ENCODE results near the gene RIPOR2. TPM values are rescaled to one million over a fixed set of nuclear protein-coding genes. Genes with fewer than 3 reads are reported as not detected.

Gene RIPOR2
- total and polyA plus RNA-seq, 2 of the 13 experiments (the other 11 are each of a cell fraction or from before 2014, with no cell fraction given): 0.02 to 0.05 TPM

DNA sequence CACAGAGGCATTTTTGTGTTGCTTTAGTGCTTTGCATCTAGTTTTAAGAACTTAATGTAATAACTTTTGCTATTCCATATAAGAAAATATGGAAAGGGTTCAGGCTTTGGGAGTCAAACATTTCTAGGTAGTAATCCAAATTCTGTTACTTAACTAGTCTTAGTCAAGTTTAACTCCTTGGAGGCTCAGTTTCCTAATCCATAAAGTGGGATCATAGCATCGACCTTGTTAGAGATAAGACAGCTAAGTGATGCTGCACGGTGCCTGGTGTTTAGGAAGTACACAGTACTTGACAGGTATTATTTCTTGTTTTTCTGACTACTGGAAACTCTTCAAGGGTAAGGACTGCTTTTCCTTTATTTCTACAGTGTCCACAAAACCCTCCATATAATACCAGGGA, 112.6 kb downstream of the RIPOR2 start:
- Histone ChIP-seq H3K36me3 (replicated peaks in 1 of 2; ENCODE audit: control insufficient read depth in 1 of 2, insufficient read depth in 2 of 2, low read length in 2 of 2) (no peaks in the 10 kb centered on the region), H3K4me3 (replicated peaks in 1 of 3; ENCODE audit: insufficient read depth in 1 of 3, low read depth in 2 of 3, low read length in 3 of 3) (no peak overlapping the region), H3K9me3 (ENCODE audit: low read length) (no peaks in the 10 kb centered on the region), H4K20me1 (ENCODE audit: insufficient read depth, low read length) (no peaks in the 10 kb centered on the region), H3K27ac (ENCODE audit: extremely low read length, insufficient read depth, low read length) (peak overlapping the region; percentile 26), H3K27me3 (ENCODE audit: control insufficient read depth in 1 of 2, insufficient read depth in 2 of 2, low read length in 2 of 2) (no peaks in the 10 kb centered on the region), H3K4me1 (ENCODE audit: insufficient read depth, low read length) (peaks cover 60% of the 10 kb centered on the region), H3K79me2 (ENCODE audit: insufficient read depth, low read length) (no peaks in the 10 kb centered on the region), H2AFZ (ENCODE audit: low read length) (no peak overlapping the region), H3K9ac (ENCODE audit: insufficient read depth, low read depth, low read length) (no peak overlapping the region), H3K4me2 (ENCODE audit: low read depth, low read length) (no peak overlapping the region)
- DNase-seq (ENCODE audit: low spot score): no peak
- POLR2A ChIA-PET: interaction anchor here (1.7 kb wide), 2 partner anchors 21 to 102 kb away, joined by 5 to 7 read pairs; no protein-coding TSS in a partner anchor
- CTCF ChIA-PET (ENCODE audit: low intra/inter-chr PET ratio, low total read pairs): no interaction called here
- ATAC-seq: no peak
- 86% methylated on average over 2 of the region's 2 CpGs for WGBS (ENCODE audit: low lambda C conversion rate)
- no TSS peak for BruUV-seq (replicated peaks)
- intact Hi-C loops (cut with micrococcal nuclease; ENCODE audit: unreplicated experiment) (no loop called here), in situ Hi-C loops (cut with HindIII; ENCODE audit: extremely low pct_ligation_motif_present, low pct_unique_long_range_greater_than_20kb) (no loop called here)
- FAIRE-seq: no peak
- TF ChIP-seq KDM1A (CRISPR knock-in tag; IDR thresholded peaks at IDR 0.05): peak; percentile 55; the same call in 1 of the 2 replicates
- TF ChIP-seq SSRP1 (CRISPR knock-in tag; IDR thresholded peaks at IDR 0.05): no peak
- TF ChIP-seq POGK (CRISPR knock-in tag; conservative IDR thresholded peaks at IDR 0.05): no peak
- no peak for TF ChIP-seq ZNF251 (CRISPR knock-in tag; IDR thresholded peaks at IDR 0.05)
- TF ChIP-seq KDM2A (CRISPR knock-in tag; IDR thresholded peaks at IDR 0.05; ENCODE audit: borderline replicate concordance, low read depth): no peak
- peak; percentile 90 for TF ChIP-seq ZNF629 (CRISPR knock-in tag; conservative IDR thresholded peaks at IDR 0.05)
- TF ChIP-seq BHLHE40 (IDR thresholded peaks at IDR 0.05; ENCODE audit: low read length): no peak
- TF ChIP-seq POLR2AphosphoS2 (IDR thresholded peaks at IDR 0.05; ENCODE audit: low read depth, low read length): no peak
- TF ChIP-seq MTF1 (CRISPR knock-in tag; IDR thresholded peaks at IDR 0.05): no peak
- no peak for TF ChIP-seq ZNF546 (CRISPR knock-in tag; conservative IDR thresholded peaks at IDR 0.05)
- no peak for TF ChIP-seq ZEB1 (IDR thresholded peaks at IDR 0.05; ENCODE audit: insufficient replicate concordance, low read depth)
- peak; percentile 34; the same call in 1 of the 2 replicates for TF ChIP-seq ZMYM3 (CRISPR knock-in tag; IDR thresholded peaks at IDR 0.05)
- no peak for TF ChIP-seq NFYC (CRISPR knock-in tag; IDR thresholded peaks at IDR 0.05)
- TF ChIP-seq ZNF207 (IDR thresholded peaks at IDR 0.05; ENCODE audit: borderline replicate concordance): no peak
- no peak for TF ChIP-seq TGIF2 (CRISPR knock-in tag; IDR thresholded peaks at IDR 0.05)
